Retina (tissue), 1 donor: ENCODE results near the gene BTNL3.

Experiments used
- DNase-seq: peaks from one replicate; pipeline ENCODE4 v3.0.0-alpha.2; 2016

Gene BTNL3

GRCh38 chr5:181050016-181050415 is 61.4 kb downstream of the BTNL3 start:
- DNase-seq = no peak

GRCh38 chr5:181051841-181052671 is 63.4 kb downstream of the BTNL3 start:
- no peak for DNase-seq

DNA sequence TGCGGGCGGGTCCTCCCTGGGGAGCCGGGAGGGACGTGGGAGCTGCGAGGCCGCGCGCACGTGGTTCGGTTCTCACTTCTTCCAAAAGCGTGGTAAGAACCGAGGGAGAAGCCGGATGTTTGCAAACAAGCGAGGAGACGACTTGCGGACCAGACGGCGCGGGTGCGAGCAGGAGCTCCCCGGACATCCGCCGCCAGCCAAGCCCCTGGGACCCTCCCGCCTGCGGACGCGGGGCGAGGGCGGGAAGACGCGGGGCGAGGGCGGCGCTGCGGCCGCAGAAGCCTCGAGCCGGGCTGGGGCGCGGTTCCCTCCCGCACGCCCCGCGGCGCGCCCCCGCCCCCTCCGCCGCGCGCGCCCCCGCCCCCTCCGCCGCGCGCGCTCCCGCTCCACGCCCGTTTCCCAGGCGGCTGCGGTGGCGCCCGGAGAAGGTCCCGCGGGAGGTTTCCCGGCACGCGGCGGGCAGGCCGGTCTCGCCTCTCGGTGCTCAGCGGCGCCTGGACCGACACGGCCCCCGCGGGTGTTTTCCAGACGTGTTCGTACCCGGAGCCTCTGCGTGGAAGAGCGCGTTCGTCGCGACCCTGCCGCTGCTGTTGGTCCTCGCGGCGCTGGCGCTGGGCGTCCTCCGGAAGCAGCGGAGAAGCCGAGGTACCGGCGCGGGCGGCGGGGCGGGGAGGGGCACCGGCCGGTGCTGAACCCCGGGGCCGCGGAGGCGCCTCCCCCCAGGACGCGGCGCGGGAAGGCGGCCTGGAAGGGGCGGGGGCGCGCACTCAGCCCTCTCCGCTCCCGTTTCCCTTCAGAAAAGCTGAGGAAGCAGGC is 64.2 kb downstream of the BTNL3 start:
- DNase-seq = peak; percentile 68

- peak; percentile 74 for DNase-seq
Measured at GRCh38 chr5:181053488-181054121, 65.0 kb downstream of the BTNL3 start.

- no peak for DNase-seq
Measured at GRCh38 chr5:181054138-181054537, 65.5 kb downstream of the BTNL3 start.

DNA sequence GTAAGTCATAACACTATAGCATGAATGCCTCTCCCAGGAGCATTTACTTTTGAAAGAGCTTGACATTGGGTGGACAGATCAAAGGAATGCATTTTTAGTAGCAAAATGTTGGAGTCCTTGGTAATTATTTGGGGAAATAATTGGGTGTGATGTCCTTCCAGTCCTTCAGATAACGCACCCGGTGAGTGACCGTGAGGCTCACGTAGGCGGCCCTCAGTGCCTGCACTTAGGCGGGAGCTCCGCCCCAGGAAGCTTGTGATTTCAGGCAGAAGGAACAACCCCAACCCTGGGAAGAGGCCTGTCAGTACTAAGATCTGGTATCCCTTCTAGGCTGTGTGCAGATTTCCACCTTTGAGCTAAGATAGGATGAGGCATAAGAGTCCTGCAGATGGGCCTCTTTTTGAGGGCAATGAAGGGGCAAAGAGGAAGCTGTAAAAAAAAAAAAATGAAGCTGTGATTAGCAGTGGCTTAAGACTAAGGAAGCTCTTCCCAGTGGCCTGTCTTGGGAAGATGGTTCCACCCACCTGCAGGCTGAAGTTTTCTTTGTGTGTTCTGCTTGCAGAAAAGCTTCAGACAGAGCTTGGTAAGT is 66.3 kb downstream of the BTNL3 start:
- no peak for DNase-seq
